ENCODE data around the gene RSRC1.

GRCh38 chr3:158278187-158278586 is 168.3 kb downstream of the RSRC1 start:
- no peak for TF ChIP-seq CTCF (IDR thresholded peaks at IDR 0.05; ENCODE audit: poor library complexity)
- no peak for TF ChIP-seq EZH2phosphoT487 (IDR thresholded peaks at IDR 0.05; ENCODE audit: low read depth, severe bottlenecking, unreplicated experiment)
- TF ChIP-seq EZH2 (IDR thresholded peaks at IDR 0.05; ENCODE audit: borderline replicate concordance), result no peak

Data from hepatocyte (in vitro differentiated cells).